ENCODE data around the gene KCNQ1OT1. TPM values are rescaled to one million over a fixed set of nuclear protein-coding genes. Genes with fewer than 3 reads are reported as not detected.

Gene KCNQ1OT1
- total RNA-seq, 1 donor from 2014 or later: 14.3 TPM

DNA sequence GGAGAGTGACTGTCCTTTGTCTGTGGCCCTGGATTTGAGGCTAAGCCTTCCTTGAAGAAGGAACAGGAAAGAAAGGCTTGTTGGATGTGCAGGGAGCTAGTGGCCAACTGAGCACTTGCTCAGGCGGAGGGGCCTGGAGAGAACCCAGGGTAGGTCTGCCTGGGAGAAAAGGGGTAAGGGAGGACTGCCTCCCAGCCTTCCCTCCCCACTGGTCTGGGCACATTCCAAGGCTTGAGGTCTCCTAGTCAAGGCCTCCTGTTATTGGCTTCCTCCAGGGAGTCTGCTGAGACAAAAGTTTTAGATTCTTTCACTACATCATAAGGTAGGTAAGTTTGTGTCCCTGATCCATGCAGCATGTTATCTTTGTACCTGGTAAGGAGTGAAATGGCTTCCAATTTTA is 15.2 kb downstream of the KCNQ1OT1 start:
- Mint-ChIP-seq H3K9me3 (ENCODE audit: unreplicated experiment) (peaks cover 4% of the 10 kb centered on the region), H3K4me3 (ENCODE audit: unreplicated experiment) (no peak overlapping the region), H3K4me1 (ENCODE audit: low read depth, unreplicated experiment) (peaks cover 2% of the 10 kb centered on the region), H3K27me3 (ENCODE audit: unreplicated experiment) (peaks cover 4% of the 10 kb centered on the region), H3K36me3 (ENCODE audit: unreplicated experiment) (no peaks in the 10 kb centered on the region), H3K27ac (ENCODE audit: unreplicated experiment) (no peak overlapping the region)
- TF ChIP-seq, protein P1, sequence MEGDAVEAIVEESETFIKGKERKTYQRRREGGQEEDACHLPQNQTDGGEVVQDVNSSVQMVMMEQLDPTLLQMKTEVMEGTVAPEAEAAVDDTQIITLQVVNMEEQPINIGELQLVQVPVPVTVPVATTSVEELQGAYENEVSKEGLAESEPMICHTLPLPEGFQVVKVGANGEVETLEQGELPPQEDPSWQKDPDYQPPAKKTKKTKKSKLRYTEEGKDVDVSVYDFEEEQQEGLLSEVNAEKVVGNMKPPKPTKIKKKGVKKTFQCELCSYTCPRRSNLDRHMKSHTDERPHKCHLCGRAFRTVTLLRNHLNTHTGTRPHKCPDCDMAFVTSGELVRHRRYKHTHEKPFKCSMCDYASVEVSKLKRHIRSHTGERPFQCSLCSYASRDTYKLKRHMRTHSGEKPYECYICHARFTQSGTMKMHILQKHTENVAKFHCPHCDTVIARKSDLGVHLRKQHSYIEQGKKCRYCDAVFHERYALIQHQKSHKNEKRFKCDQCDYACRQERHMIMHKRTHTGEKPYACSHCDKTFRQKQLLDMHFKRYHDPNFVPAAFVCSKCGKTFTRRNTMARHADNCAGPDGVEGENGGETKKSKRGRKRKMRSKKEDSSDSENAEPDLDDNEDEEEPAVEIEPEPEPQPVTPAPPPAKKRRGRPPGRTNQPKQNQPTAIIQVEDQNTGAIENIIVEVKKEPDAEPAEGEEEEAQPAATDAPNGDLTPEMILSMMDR (IDR thresholded peaks at IDR 0.05; ENCODE audit: partially characterized antibody, unreplicated experiment): no peak
- no peak for DNase-seq

DNA sequence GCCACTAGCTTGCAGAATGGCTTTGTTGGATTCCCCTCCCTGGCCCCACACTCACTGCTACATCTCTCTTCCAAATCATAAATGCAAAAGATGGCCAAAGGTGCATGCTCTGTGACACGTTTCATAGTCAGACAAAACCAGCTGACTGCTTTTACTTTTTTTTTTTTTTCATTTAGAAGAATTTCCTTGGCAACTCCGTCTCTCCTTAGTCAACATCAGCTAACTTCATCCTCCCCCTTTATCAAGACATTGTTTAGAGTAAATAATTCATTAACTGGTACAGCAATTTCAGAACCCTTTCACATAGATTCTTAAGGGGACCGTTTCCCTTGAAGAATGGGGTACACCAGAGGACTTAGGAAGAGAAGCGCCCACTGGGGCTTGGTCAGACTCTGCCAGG is 16.0 kb downstream of the KCNQ1OT1 start:
- peaks cover 4% of the 10 kb centered on the region for H3K27me3 Mint-ChIP-seq (ENCODE audit: unreplicated experiment)
- no peaks in the 10 kb centered on the region for H3K4me1 Mint-ChIP-seq (ENCODE audit: low read depth, unreplicated experiment)
- no peak overlapping the region for H3K27ac Mint-ChIP-seq (ENCODE audit: unreplicated experiment)
- H3K36me3 Mint-ChIP-seq (ENCODE audit: unreplicated experiment): no peaks in the 10 kb centered on the region
- TF ChIP-seq, protein P1 (IDR thresholded peaks at IDR 0.05; ENCODE audit: partially characterized antibody, unreplicated experiment): no peak
- DNase-seq: no peak
- H3K9me3 Mint-ChIP-seq (ENCODE audit: unreplicated experiment): peaks cover 4% of the 10 kb centered on the region
- H3K4me3 Mint-ChIP-seq (ENCODE audit: unreplicated experiment): no peak overlapping the region

DNA sequence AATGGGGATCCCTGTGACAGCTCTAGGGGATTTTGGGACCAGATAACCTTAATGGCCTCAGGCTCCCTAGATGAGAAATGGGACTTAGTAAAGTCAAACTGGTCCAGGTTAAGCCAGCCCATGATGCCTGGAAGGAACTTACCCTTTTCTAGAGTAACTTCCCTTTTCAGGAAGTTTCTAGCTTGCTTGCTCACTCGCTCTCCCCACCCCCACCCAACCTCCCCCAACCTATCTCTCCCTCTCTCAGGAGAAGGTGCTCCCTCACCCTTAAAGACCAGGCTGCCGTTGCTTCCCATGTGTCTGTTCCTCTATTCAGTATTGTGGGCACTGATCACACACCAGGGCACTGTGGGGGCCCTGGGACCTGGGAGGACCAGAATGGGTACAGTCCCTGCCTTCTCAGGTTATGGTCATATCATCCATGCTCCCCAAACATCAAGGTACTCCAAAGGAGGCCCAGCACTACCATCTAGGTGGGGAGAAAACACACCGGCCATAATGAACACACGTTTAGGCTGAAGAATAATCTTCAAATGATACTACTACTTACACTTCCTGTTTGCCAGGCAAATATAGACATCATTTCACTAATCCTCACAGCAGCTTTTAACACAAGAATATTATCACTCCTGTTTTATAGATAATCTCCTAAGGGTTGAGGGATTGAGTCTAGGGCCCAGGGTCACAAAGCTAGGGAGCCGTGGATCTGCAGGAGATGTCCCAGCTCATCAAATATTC is 18.2 kb downstream of the KCNQ1OT1 start:
- Mint-ChIP-seq H3K27me3 (ENCODE audit: unreplicated experiment) (peaks cover 4% of the 10 kb centered on the region), H3K4me3 (ENCODE audit: unreplicated experiment) (no peak overlapping the region), H3K4me1 (ENCODE audit: low read depth, unreplicated experiment) (peaks cover 10% of the 10 kb centered on the region), H3K36me3 (ENCODE audit: unreplicated experiment) (no peaks in the 10 kb centered on the region), H3K27ac (ENCODE audit: unreplicated experiment) (no peak overlapping the region), H3K9me3 (ENCODE audit: unreplicated experiment) (peaks cover 4% of the 10 kb centered on the region)
- TF ChIP-seq, protein P1 (IDR thresholded peaks at IDR 0.05; ENCODE audit: partially characterized antibody, unreplicated experiment): no peak
- DNase-seq: no peak

DNA sequence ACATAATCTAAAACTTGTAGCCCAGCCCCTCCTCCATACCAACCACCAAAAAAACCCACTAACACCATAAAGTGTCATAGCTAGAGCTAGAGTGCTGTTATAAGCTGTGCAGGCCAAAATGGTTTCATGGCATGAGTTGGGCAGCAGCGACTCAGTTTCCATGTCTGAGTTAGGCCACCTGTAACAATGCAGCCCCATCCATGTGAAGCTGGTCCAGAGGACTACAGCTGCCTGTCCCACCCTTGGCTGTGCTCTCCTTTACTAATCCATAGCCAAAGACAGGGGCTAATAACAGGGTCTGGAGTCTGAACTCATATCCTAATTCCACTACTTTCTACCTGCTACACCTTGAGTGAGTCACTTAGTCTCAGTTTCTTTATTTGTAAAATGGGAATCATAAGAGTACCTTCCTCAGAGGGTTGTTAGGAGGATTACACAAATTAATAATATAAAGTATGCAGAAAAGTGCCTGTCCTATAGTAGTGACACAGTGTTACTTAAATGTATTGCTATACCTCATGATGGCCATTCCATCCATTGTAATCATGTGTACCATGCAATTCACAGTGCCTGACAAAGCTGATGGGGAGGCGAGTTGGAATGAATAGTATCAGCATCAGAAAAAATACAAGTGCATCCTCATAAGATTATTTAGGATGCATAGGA is 20.6 kb downstream of the KCNQ1OT1 start:
- Mint-ChIP-seq H3K4me3 (ENCODE audit: unreplicated experiment) (no peak overlapping the region), H3K27ac (ENCODE audit: unreplicated experiment) (no peak overlapping the region), H3K4me1 (ENCODE audit: low read depth, unreplicated experiment) (peaks cover 10% of the 10 kb centered on the region), H3K36me3 (ENCODE audit: unreplicated experiment) (no peaks in the 10 kb centered on the region), H3K27me3 (ENCODE audit: unreplicated experiment) (no peaks in the 10 kb centered on the region), H3K9me3 (ENCODE audit: unreplicated experiment) (peaks cover 4% of the 10 kb centered on the region)
- DNase-seq: no peak
- TF ChIP-seq, protein P1 (IDR thresholded peaks at IDR 0.05; ENCODE audit: partially characterized antibody, unreplicated experiment): no peak

DNA sequence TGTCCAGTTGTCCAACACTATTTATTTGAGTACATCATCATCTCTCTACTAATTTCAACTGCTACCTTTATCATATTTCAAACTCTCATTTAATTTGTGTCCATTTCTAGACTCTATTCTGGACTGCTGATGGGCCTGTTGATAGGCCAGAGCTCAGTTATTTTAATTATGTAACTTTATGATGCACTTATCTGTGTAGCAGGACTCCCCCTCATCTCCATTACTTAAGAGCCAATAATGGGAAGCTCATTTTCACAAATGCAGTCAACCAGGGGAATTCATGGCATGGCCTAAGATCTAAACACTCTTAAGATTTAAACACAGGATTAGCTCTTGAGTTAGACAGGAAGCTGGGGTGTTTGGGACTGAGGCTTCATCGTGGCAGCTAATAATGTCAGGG is 21.4 kb downstream of the KCNQ1OT1 start:
- H3K36me3 Mint-ChIP-seq (ENCODE audit: unreplicated experiment): no peaks in the 10 kb centered on the region
- H3K9me3 Mint-ChIP-seq (ENCODE audit: unreplicated experiment): no peaks in the 10 kb centered on the region
- no peak for DNase-seq
- no peaks in the 10 kb centered on the region for H3K27me3 Mint-ChIP-seq (ENCODE audit: unreplicated experiment)
- H3K4me3 Mint-ChIP-seq (ENCODE audit: unreplicated experiment): no peak overlapping the region
- peaks cover 10% of the 10 kb centered on the region for H3K4me1 Mint-ChIP-seq (ENCODE audit: low read depth, unreplicated experiment)
- TF ChIP-seq, protein P1 (IDR thresholded peaks at IDR 0.05; ENCODE audit: partially characterized antibody, unreplicated experiment): no peak
- H3K27ac Mint-ChIP-seq (ENCODE audit: unreplicated experiment): no peak overlapping the region

Data from glutamatergic neuron (in vitro differentiated cells).